ENCODE data around the gene ALKBH5.

Gene ALKBH5

GRCh38 chr17:18185832-18186626 lies 2.4 kb downstream of the ALKBH5 start:
- no peak for TF ChIP-seq POLR2A (IDR thresholded peaks at IDR 0.05; ENCODE audit: low read depth, low read length)
- FAIRE-seq (no peak), DNase-seq (ENCODE audit: insufficient read length, low spot score) (no peak)

GRCh38 chr17:18186627-18186982 lies 3.0 kb downstream of the ALKBH5 start:
- no peak for TF ChIP-seq POLR2A (IDR thresholded peaks at IDR 0.05; ENCODE audit: low read depth, low read length)
- no peak for DNase-seq (ENCODE audit: insufficient read length, low spot score)

GRCh38 chr17:18187226-18187625 lies 3.6 kb downstream of the ALKBH5 start:
- TF ChIP-seq POLR2A (IDR thresholded peaks at IDR 0.05; ENCODE audit: low read depth, low read length): no peak
- FAIRE-seq (no peak), DNase-seq (ENCODE audit: insufficient read length, low spot score) (no peak)

More at GRCh38 chr17:18186627-18186982, 3.0 kb downstream of the ALKBH5 start:
- FAIRE-seq: no peak

- no peak for TF ChIP-seq POLR2A (IDR thresholded peaks at IDR 0.05; ENCODE audit: low read depth, low read length)
- FAIRE-seq (no peak), DNase-seq (ENCODE audit: insufficient read length, low spot score) (peak; percentile 98)
These were observed 4.5 kb downstream of the ALKBH5 start for GRCh38 chr17:18187821-18188761.

- DNase-seq (ENCODE audit: insufficient read length, low spot score) (no peak), FAIRE-seq (no peak)
- TF ChIP-seq POLR2A (IDR thresholded peaks at IDR 0.05; ENCODE audit: low read depth, low read length): no peak
These were observed 7.1 kb downstream of the ALKBH5 start for GRCh38 chr17:18190628-18191235.

GRCh38 chr17:18191236-18191667 lies 7.6 kb downstream of the ALKBH5 start:
- no peak for TF ChIP-seq POLR2A (IDR thresholded peaks at IDR 0.05; ENCODE audit: low read depth, low read length)
- no peak for DNase-seq (ENCODE audit: insufficient read length, low spot score)
- FAIRE-seq: no peak

GRCh38 chr17:18191967-18192366 lies 8.3 kb downstream of the ALKBH5 start:
- DNase-seq (ENCODE audit: insufficient read length, low spot score) (no peak), FAIRE-seq (no peak)
- TF ChIP-seq POLR2A (IDR thresholded peaks at IDR 0.05; ENCODE audit: low read depth, low read length): no peak

- DNase-seq (ENCODE audit: insufficient read length, low spot score): no peak
- no peak for FAIRE-seq
- no peak for TF ChIP-seq POLR2A (IDR thresholded peaks at IDR 0.05; ENCODE audit: low read depth, low read length)
These were observed 10.8 kb downstream of the ALKBH5 start for GRCh38 chr17:18194394-18194793.

- no peak for FAIRE-seq
- TF ChIP-seq POLR2A (IDR thresholded peaks at IDR 0.05; ENCODE audit: low read depth, low read length): no peak
- DNase-seq (ENCODE audit: insufficient read length, low spot score): no peak
These were observed 11.2 kb downstream of the ALKBH5 start for GRCh38 chr17:18194804-18195203.

GRCh38 chr17:18195246-18195645 lies 11.6 kb downstream of the ALKBH5 start:
- DNase-seq (ENCODE audit: insufficient read length, low spot score): no peak
- FAIRE-seq: no peak
- no peak for TF ChIP-seq POLR2A (IDR thresholded peaks at IDR 0.05; ENCODE audit: low read depth, low read length)

GRCh38 chr17:18197535-18198194 lies 14.0 kb downstream of the ALKBH5 start:
- no peak for DNase-seq (ENCODE audit: insufficient read length, low spot score)
- no peak for TF ChIP-seq POLR2A (IDR thresholded peaks at IDR 0.05; ENCODE audit: low read depth, low read length)
- FAIRE-seq: no peak

- no peak for TF ChIP-seq POLR2A (IDR thresholded peaks at IDR 0.05; ENCODE audit: low read depth, low read length)
- DNase-seq (ENCODE audit: insufficient read length, low spot score) (no peak), FAIRE-seq (no peak)
These were observed 14.9 kb downstream of the ALKBH5 start for GRCh38 chr17:18198530-18198929.

- no peak for TF ChIP-seq POLR2A (IDR thresholded peaks at IDR 0.05; ENCODE audit: low read depth, low read length)
- DNase-seq (ENCODE audit: insufficient read length, low spot score) (no peak), FAIRE-seq (no peak)
These were observed 17.5 kb downstream of the ALKBH5 start for GRCh38 chr17:18201108-18201507.

GRCh38 chr17:18203308-18203707 lies 19.7 kb downstream of the ALKBH5 start:
- DNase-seq (ENCODE audit: insufficient read length, low spot score): no peak
- no peak for FAIRE-seq
- TF ChIP-seq POLR2A (IDR thresholded peaks at IDR 0.05; ENCODE audit: low read depth, low read length): no peak

All from H54 (cell line).